GOT3 (cell line): ENCODE data around the gene DLG5.
"Not testable (repeated sequence)": the region's sequence is repeated elsewhere in the genome, so short reads cannot be mapped to it uniquely, and the experiment has no call there.

ENCODE experiments used
- DNase-seq: peaks from one replicate; lab custom pipeline; 2025; ENCODE audit warnings: mixed read lengths; lab: John Stamatoyannopoulos, UW

Gene DLG5

DNA sequence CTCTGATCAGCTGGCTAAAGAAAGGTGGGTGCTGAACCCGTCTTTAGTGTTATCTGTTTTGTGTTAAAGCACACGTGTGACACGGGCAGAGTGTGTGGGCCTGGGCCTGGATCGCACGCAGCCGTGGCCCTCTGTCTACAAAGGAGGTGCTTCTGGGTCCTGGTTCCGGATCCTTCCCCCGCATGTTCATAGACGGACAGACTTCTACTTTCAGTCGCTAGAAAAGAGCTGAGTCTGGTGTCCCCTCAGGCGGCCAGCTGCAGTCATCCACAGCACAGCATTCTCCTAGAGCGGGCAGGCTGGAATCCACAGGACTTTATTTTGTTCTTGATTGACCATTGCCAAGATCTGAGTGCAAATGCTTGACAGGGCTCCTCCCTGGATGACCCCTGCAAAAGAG is 134.4 kb downstream of the DLG5 start:
- DNase-seq = no peak

DNA sequence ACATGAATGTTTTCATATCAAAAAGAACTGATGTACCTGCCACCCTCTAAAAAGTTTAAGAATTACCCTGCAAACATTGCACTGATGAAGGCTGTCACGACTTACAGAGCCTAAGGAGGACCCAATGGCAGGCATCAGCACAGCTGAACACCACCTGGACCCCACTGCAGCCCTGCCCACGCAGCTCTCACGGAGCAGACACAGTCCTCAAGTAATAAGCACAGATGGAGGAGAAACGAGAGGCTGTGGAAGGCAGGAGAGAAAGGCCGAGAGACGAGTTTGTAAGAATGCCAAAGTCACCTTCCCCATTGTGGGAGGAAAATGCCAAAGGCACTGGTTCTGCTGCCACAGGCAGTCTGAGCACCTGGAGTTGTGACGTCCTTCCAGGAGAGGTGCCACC is 135.0 kb downstream of the DLG5 start:
- no peak for DNase-seq

DNA sequence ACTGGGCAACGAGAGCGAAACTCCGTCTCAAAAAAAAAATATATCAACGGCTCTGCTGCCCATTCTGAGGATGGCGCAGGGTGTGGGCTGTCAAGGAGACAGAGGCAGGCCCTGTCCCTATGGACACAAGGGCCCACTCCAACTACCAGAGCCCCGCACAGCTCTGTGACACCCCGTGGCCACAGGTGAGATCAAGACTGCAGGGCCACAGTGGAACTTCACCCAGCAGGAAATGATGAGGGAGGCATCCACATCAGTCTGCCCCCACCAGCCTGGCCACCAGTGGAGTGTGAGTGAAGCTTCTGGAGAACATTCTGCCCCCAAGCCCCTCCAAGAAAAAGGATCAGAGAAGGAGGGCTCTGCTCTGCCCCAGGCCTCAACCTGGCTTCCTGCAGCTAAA is 136.7 kb downstream of the DLG5 start:
- DNase-seq = no peak

DNA sequence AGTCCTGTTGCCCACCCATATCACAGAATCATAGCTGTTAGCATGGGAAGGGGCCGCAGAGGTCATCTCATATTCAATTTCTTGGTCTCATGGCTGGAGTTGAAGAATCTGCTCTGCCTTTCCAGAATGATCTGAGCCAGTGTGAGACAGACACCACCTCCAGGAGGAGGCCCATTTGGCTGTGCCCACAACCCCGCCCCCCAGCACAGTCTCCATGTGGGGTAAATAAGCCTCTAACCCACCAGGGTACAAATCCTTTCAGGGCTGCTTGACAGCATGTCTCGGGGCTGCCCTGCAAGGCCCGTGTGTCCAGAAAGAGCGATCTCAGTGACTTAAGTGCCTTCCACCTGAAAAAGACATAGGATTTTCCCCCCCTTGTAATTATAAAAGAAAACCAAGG is 137.5 kb downstream of the DLG5 start:
- DNase-seq = no peak

DNA sequence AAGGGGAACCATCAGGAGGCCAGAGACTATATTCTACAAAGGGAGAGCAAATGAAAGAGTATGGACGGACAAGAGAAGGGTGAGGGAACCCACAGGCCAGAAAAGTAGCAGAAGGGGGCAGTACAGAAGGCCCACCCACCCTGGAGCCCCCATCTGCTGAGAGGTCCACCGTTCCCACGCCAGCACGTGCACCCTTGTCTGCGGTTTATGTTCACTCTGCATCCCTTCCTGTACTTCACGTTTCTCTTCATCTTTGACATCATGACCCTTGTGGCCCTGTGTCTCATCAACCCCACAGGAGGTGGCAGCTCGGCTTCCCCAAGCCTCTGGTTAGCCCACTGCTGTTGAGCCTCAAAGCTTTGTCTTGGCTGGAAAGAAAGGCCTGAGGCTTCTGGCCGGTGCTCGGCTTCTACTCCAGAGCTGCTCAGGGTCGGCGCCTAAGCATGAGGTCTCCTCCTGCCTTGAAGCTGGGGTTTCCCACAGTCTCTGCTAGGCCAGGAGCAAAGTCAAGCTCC is 138.0 kb downstream of the DLG5 start:
- no peak for DNase-seq

DNA sequence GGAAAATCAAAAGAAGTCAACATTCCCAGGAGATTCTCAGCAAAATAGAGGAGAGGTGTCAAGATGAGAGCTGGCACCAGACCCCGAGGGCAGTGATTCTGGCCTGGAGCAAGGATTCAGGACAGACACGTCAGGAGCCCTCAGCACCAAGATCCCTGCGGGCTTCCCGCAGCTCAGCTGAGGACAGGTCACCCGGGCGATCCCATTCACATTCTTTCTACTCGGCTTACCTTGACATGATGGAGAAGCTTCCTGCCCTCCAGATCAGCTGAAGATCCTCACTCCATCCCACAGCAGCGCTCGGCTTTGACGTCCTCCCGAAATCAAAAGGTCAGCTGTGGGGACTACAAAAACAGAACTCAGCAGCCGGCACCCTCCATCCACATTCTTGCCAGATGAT is 139.1 kb downstream of the DLG5 start:
- no peak for DNase-seq

DNA sequence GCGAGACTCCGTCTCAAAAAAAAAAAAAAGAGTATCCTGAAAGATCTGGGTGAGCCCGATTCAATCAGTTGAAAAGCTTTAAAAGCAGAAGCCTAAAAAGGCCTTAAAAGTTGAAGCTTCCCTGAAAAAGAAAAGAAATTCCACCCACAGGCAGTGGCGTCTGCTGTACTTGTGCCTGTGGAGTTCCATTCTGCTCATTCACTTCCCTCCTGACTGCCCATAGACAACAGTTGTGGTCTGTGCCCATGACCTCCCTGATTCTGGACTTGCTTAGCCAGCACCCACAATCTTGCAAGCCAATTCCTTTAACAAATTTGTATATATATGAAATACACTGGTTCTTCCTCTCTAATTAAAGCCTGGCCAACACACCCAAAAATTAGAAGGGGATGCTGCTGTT is 141.7 kb downstream of the DLG5 start:
- no peak for DNase-seq

DNA sequence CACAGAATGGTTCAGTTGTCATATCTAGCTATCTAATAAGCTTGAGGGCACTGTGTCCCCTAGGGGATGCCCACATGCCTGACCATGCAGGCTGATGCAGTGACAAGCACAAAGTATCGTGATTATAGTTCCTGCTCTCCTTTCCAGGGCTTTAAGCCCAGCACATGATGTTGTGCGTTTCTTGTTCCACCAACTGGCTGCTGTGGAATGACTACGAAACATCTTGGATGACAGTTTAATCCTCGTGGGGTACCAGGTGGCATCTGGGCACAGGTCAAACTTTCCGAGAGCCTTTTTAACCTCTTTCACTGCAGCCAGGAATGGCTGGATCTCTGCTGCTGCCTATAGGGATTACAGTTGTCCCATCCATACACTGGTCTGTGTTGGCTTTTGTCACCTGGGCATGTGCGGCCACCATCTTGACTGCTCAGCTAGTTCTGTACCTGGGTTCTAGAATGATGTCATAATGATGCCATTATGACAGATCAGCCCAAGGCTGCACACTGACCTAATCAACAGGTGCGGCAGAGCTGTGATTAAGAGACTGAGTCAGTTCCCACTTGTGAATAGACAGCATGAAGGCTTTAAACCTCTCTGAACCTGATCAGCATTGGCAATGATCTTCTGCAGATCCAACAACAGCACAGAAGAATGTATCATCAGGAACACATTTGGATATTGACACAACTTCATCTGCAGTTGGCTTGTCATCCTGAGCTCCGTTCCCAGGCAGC is 144.1 kb downstream of the DLG5 start:
- DNase-seq = no peak

DNA sequence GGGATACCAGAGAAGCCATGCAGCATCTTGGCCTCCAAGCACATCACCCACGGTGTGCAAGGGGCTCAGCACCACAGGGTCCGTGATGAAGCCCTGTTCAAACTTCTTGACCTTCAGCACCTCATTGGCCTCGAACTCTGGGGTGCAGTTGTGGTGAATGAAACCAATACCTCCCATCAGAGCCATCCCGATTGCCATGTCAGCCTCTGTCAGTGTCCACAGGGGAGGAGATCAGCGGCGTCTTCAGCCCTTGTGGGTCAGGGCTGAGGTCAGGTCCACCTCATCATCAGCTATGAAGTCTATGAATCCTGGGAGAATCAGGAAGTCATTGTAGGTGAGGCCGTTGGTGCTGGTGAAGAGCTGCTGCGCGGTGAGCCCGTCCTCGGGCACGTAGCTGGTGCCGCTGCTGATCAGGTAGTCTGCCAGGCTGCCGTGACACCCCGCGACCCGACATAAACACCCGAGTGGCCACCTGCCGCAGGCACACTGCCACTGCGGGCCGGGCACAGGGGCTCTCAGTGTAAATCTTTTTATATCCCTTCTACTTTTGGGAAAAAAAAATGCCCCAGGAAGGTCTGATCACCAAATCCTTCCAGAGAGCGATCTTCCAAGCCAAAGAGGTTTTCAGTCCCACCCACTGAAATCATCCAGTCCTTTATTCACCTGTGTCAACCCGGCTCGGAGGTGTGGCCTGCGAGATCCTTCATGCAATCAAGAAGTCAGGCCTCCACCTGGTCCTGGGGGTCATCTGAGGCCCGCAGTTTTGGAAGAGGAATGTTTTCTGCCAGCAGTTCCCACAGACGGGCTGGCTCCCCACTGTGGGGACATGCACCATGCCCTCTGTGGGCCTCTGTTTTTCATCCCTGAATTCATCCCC is 144.9 kb downstream of the DLG5 start:
- no peak for DNase-seq

DNA sequence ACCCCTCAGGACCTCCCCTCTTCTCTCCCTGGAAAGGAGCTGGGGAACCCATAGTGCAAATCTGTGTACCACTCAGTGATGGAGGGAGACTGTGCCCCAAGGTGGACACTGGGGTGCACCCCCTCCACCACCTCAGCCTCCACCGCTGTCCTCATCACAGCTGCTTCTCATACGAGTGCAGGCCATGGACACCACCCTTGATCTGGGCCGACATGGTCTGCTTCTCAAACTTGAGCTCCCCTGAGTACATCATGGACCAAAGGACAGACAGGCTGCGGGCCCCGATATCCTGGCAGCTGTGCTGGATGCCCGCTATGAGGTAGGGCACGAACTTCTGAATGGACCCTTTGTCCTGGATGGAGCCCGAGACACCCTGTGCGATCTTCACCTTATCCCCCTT is 146.4 kb downstream of the DLG5 start:
- no peak for DNase-seq

DNA sequence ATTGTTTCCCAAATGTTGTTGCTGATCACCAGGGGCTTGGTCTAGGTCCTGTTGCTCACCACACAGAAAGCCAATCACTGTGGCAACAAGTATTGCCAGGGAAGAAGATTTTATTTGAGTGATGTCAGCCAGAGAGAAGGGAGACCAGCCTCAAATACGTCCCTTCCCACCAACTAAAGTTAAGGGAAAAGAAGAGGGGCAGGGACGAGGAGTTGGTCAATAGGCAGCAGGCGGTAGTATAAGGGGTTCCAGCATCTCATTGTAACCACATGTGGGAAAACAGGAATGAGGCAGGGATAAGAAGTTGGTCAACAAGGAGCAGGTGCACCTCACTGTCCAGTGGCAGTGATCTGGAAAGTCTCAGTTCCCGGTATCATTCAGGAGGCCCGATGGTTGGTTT is 150.1 kb downstream of the DLG5 start:
- DNase-seq = no peak

DNA sequence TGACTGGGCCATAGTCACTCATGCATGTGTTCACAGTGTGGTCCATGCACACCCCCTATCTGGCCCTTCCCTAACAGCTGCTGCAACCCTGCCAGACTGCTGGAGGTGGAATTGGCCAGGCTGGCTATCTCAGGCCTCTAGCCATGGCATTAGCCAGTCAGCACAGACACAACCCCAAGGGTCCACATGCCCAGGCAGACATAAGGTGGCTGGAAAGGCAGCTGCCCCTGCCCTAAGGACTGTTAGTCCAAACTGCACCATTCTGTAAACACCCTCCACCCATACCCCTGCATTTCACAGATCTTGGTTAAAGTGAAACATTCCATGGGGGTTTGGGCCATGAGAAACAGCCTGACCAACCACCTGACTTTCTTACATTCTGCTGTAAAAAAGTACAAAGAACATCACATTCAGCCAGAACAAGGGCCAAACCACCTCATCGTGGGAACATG is 151.6 kb downstream of the DLG5 start:
- DNase-seq = no peak

DNA sequence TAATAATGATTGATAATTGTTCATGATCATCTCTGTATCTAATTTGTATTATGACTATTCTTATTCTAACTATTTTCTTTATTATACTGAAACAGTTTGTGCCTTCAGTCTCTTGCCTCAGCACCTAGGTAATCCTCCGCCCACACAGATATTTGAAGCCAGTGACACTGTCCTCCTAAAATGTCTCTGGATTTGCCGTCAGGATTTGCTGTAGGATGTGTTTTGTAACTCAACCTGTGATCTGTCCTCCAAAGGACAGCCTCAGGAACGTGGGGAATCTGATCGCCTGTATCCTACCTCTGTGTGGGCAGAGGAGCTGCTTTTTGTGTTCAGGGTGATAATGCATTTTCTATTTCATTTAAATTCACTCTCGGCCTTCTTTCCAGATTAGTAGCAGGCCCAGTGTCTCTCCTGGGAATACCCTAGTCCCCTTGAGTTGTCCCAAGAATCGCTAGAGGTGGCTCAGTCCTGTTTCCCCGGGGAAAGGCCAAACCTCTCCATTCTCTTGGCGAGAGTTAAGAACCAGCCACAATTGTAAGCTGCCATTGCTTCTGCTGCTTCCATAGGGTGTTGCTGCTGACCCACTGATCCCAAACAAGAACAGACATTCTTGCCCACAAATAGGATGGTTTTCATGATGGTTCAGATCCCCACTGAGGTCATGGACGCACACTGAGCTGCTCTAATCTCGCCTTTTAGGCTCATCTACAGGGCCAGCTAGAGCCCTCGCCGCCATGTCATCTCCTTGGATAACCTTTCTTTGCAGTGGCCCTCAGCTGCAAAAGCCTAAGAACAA is 152.7 kb downstream of the DLG5 start:
- no peak for DNase-seq

DNA sequence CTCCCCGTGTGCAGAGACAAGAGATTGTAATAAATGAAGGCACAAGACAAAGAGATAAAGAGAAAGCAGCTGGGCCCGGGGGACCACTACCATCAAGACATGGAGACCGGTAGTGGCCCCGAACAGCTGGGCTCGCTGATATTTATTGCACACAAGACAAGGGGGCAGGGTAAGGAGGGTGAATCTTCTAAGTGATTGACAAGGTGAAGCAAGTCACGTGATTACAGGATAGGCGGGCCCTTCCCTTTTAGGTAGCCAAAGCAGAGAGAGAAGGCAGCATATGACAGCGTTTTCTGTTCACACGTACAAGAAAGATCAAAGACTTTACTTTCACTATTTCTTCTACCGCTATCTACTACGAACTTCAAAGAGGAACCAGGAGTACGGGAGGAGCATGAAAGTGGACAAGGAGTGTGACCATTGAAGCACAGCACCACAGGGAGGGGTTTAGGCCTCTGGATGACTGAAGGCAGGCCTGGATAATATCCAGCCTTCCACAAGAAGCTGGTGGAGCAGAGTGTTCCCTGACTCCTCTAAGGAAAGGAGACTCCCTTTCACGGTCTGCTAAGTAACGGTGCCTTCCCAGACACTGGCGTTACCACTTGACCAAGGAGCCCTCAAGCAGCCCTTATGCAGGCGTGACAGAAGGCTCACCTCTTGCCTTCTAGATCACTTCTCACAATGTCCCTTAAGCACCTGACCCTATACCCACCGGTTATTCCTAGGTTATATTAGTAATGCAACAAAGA is 153.5 kb downstream of the DLG5 start:
- DNase-seq = not testable (repeated sequence)

DNA sequence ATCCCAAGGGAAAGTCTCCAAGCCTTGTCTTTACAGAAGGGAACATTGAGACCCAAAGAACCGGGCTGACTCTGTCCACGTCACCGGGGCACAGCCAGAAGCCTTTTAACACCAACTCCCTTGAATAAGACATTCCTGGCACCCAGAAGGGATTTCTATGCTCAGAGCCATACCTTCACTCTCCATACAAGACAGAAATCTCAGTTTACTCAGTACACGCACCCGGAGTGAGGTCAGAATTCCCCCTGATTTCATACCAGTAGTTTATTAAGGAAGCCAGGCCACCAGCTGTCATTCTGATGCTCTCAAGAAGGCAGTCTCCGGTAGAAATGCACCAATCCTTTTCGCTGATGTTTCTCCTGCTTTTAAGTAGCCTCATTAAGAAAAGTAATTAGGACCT is 154.7 kb downstream of the DLG5 start:
- no peak for DNase-seq

DNA sequence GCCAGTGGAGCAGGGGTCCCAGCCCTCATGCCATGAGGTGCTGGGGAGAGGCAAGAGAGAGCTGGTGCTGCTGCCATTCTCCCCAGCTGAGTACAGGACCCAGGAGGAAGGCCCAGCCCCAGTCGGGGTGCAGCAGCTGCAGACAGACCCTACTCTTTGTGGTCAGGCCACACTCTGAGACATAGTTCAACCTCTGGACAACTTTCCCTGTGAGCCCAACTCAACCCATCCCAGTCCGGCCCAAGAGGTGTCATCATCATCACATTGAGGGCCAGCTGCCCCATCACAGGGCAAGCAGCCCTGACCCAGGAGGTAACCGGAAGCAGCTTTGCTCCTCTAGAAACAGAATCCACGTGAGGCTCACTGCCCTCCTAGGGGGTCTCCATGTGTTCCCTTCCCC is 155.1 kb downstream of the DLG5 start:
- no peak for DNase-seq

DNA sequence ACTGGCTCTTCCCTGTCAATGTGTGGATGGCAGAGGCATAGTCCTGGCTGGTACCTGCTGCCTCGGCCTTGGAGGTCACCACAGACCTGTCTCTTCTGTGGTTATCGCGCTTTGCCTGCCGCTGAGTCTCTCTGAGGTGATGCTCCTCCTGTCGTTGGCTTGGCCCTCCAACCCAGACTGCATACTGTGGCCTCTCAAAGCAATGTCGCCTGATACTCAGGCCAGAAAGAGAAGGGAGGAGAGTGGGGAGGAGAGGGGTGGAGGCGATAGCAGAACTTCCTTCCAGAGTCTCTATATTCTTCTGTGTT is 155.7 kb downstream of the DLG5 start:
- no peak for DNase-seq

DNA sequence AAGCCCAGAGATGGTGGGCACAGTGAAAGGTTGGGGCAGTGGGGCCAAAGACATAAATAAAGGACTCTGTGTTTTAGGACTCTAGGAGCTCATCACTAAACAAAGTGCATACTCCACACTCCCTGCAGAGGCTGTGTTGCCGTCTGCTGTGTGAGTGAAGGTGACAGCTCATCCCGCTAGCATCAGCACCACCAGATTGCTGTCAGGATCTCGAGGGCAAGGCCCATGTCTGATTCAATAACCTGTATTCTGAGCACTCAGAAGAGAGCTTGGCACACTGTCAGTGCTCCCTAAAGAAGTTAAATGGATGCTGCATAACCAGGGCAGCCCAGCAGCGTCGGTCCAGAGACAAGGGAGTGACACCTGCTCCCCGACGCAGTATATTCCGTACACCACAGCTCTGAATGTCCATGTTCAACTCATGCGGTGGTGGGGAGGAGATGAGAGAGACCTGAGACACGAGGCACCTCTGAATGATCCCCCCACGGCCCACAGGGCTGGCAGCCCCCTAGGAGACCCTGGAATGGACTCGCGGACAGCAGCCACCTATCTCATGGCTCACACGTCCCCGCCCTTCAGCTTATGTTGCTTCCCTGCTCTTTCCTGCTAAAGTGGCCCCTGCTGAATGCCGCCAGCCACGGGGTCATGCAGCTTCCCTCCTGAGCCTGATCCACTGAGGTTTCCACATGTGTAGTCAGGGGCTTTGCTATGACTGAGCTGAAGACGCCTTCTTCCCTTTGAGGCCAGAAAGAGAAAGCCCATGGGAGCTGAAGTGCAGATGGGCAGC is 156.3 kb downstream of the DLG5 start:
- no peak for DNase-seq

DNA sequence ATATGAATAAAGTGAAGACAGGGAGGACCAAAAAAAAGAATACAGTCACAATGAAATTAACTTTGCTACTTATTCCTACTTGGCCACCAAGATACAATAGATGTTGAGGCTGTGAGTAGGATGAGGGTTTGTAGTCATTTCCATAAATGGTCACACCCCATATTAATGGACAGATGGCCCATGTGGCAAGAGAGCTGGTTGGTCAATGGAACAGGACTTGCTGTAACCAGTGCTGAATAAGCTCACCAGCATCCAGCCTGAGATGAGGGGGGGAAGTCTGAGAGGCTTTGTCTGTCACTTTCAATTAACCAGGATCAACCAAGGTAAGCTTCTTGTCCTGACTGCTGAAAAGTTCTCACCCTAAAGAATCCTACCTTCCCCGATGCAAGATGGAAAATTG is 158.5 kb downstream of the DLG5 start:
- DNase-seq = no peak

DNA sequence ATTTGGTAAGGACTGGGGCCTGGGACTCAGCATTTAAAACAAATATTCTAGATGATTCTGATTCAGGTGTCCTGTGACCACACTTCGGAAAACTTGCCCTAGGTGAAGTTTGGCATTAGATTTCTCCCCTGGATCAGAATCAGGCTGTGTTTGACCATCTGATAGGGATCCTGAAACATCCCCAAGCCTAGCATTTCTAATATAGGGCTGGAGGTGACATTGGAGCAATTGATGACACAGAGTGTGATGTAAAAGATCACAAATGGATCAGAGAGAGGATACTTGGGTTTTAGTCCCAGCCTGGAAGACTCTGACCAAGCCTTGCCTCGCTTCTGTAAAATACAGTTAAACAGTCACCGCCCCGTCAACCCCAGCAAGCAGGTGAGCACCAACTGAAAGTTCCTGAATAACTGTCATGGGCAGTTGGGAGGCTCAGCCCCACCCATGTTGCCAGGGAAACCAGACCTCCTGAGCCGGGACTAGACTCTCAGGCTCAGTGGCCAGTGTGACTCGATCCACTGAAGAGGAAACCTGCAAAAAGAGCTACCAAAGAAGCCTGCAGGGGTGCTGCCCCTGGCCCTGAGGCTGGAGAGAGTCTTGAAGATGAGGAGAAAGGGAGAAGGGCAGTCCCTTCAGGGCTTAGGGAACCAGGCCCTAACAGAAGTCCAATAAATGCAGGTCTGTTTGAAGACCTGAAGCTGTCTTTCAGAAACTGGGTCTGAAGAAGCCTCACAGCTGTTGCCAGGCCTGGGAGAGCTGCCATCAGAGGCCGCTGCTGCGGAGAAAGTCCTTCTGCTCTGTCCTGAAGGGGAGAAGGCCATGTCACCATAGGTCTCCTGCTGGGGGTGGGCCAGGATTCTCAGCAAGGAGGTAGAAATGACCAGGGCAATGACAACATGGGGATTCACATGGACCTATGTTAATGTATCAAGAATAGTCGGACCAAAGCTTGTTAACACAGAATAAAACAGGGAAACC is 162.8 kb downstream of the DLG5 start:
- DNase-seq = no peak
